NCI-H446 treated with DMSO at 0.1 percent for 48 hours (cell line): ENCODE data around the gene PDCD1LG2.
"Not testable (repeated sequence)": the region's sequence is repeated elsewhere in the genome, so short reads cannot be mapped to it uniquely, and the experiment has no call there.

ENCODE experiments used
- DNase-seq: peaks from one replicate; lab custom pipeline; 2025; lab: John Stamatoyannopoulos, UW

PDCD1LG2 gene

DNA sequence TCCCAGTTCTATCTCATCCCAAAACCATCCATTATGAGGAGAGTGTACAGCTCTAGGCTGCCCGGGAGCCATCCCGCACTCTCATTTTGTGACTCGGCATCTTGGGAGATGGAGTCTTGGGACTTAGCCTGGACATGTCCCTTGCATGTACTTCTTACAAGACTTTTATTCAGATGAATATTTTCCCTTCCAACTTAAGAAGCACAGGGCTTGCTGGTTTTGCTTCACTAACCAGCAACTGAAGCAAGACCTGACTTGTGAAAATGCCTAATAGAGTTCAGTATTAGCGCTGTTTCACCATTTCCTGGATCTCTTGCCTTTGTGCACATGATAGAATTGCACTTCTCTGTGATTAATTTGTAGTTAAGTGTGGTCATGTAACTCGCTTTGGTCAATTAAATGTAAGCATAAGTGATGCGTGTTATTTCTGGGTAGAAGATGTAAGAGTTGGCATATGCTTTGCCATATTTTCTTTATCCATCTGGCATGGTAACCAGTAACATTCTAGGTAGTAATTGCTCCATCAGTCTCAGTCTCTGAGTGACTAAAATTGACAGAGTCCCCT is 55.8 kb downstream of the PDCD1LG2 start:
- DNase-seq, result peak; percentile 29

GRCh38 chr9:5568868-5569267 is 58.5 kb downstream of the PDCD1LG2 start:
- DNase-seq, result no peak

DNA sequence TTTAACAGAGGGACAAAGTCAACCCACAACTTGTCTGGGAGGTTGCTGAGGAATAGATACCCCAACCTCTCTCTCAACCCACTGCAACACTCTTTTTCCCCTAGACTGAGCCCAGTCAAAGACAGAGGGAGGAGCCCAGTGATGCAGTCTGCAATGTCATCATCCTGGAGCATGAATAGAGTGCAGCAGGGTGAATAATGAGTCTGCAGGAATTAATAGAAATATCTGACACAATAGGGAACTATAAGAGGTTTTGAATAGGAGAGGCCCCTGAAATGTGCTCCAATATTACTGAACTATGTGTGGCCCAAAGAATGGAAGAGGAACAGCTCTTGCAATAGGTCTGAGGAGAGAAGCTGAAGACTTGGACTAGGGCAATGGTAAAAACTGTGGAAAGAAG is 59.1 kb downstream of the PDCD1LG2 start:
- DNase-seq, result no peak

- no peak for DNase-seq
Measured at GRCh38 chr9:5569891-5570290, 59.6 kb downstream of the PDCD1LG2 start.

- no peak for DNase-seq
Measured at GRCh38 chr9:5571629-5572232, 61.4 kb downstream of the PDCD1LG2 start.

DNA sequence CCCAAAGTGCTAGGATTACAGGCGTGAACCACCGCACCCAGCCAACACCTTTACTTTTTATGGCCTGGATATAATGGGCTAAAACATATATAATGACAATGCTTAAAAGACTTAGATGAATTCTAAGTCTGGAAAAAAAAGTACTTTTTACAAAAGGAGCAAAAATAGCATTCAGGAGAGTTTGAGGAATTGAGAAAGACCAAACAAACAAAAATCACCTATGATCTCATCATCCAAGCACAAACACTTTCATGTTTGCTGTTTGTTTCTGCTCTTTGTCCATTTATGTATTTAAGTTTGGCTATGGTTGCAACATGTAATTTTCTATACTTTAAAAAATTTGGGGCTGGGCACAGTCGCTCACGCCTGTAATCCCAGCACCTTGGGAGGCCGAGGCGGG is 63.8 kb downstream of the PDCD1LG2 start:
- DNase-seq, result no peak

GRCh38 chr9:5575000-5575399 is 64.7 kb downstream of the PDCD1LG2 start:
- DNase-seq, result no peak

GRCh38 chr9:5577225-5577624 is 66.9 kb downstream of the PDCD1LG2 start:
- DNase-seq, result peak; percentile 15

DNA sequence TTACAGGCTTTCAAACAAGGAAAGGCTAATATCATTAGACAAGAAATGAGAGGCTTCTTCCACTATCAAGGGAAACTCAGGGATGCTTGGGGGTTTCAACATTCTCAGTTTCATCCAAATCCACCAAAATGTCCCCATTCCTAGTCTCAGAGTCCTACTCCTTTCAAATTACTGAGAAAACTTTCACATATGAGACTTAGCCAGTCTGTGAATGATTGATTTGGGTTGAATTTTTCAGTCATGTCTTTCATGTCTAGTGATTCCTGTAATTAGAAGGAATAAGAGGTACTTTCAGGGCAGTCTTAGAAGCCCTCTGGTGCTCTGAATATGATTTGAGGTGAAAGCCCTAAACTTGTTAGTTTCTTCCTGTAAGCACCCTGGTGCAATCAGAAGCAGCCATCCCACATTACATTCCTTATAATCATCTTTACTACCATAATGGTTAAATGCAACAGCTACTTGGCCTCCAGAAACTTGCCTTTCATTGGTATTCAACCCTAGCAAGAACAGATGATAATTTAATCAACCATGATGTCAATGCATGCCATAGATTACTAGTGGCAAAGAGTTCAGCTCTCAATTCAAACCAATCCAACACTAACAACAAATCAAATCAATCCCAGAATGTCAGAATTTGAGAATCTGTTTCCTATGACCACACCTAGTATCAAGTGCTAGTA is 67.8 kb downstream of the PDCD1LG2 start:
- DNase-seq, result no peak

DNA sequence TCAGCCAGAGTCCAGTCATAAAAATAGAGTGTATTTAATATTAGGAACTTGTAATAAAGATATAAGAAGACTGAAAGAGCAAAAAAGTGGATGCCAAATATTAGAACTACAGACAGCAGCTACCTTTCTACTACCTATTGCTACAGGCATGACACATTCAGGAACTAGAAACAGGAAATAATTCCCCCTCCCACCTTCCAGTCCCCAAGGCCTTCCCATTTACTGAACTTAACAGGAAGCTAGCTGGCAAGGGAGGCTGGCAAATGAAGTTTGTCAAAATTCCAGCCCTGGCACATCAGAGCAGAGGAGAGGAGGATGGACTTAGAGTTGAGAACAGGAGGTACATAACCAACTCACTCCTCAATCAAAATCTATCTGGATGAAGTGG is 68.4 kb downstream of the PDCD1LG2 start:
- DNase-seq, result no peak

DNA sequence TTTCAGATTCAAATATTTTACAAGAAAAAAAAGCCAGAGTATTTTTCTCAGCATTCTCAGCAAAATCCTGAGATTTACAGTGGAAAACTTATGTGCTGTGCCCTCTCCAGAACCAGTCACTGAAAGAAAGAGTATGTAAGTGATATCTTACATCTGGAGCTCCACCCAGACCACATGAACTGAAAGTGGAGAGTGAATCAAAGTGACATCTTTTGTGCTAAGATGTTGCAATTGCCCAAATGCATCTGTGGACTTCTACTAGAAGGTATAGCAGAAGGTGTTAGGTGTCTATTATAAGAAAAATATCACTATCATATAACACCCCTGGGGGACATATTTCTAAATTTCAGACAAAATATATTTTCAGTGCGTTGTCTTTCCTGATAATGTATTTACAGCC is 69.5 kb downstream of the PDCD1LG2 start:
- no peak for DNase-seq

DNA sequence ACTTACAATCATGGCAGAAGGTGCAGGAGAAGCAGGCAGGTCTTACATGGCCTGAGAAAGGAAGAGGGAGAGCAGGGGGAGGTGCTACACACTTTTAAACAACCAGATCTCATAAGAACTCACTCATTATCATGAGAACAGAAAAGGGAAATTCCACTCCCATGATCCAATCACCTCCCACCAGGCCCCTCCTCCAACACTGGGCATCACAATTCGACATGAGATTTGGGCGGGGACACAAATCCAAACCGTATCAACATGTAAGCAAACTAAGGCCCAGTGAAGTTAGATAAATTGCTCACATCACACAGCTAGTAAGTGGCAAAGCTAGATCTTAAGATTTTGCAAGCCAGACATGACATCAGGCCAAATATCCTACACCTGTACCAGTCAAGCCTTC is 70.3 kb downstream of the PDCD1LG2 start:
- DNase-seq, result no peak

DNA sequence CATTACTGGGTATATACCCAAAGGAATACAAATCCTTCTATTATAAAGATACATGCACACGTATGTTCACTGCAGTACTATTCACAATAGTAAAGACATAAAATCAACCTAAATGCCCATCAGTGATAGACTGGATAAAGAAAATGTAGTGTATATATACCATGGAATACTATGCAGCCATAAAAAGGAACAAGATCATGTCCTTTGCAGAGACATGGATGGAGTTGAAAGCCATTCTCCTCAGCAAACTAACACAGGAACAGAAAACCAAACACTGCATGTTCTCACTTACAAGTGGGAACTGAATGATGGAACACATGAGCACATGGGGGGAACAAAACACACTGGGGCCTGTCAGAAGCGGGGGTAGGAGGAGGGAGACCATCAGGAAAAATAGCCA is 71.4 kb downstream of the PDCD1LG2 start:
- DNase-seq, result not testable (repeated sequence)

DNA sequence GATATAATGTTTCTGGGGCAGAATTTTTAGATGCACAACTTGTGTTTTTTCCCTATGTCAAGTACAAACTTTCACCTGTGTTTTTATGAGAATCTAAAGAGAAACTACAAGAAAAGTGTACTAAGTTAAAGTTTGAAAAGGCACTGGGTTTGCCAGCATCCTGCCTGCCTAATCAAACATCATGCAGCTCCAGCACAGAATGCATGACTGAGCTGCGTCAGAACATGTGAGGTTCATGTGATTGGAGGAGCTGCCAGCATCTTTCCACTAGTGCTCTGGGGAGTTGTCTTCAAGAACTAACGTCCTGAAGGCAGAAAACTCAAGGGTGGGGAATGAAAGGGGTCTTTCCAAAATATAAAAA is 72.5 kb downstream of the PDCD1LG2 start:
- DNase-seq, result no peak

DNA sequence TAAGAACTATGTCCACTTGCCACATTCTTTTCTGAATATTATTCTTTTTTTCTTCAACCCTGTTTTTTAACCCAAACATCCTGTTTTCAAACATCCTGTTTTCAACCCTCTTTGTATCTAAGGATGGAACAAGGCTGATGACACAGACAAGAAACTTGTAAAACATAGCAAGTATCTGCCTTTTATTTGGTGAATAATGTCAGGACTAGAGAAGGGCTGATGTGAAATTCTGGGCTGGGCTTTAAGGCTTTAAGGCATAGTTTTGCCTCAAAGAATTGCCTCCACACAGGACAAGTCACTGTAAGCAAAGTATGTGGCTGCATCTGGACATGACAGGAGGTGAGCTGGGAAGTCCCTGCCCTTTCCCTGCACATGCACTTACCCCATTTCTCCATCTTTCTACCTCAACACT is 76.1 kb downstream of the PDCD1LG2 start:
- no peak for DNase-seq

DNA sequence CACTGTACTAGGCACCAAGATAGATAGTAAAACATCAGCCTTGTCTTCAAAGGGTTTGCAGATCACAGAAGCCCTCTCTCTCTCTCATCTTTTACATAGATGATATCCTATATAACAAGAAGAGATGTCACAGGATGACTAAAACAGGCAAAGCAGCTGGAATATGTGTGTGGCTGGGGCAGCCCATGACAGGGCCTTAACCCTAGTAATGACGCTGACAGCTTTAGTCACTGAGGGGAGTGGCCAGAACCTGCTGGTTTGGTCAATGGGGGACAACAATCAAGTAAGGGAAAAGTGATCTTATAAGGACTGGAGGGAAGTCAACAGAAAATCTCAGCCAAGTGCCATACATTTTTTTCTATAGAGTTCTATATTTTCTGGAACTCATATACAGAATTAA is 76.7 kb downstream of the PDCD1LG2 start:
- DNase-seq, result no peak

- no peak for DNase-seq
Measured at GRCh38 chr9:5592231-5592630, 81.9 kb downstream of the PDCD1LG2 start.

GRCh38 chr9:5592904-5593303 is 82.6 kb downstream of the PDCD1LG2 start:
- DNase-seq, result no peak

DNA sequence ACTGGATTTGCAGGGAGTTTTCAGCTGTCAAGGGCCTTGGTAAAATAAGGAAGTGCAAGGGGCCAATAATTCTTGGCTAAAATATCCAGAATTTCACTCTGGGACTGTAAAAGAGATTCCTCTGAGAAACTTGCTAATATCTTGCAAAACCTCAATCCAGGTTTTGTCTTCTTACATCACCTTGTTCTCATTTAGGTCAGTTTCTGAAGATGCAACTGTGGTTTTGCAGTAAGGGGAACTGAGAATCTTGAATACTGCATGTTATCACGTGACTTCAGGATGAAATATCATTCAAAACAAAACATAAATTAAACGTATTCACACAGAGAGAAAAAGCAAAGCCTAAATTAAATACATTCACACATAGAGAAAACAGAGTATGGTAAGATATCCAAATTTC is 83.6 kb downstream of the PDCD1LG2 start:
- no peak for DNase-seq

DNA sequence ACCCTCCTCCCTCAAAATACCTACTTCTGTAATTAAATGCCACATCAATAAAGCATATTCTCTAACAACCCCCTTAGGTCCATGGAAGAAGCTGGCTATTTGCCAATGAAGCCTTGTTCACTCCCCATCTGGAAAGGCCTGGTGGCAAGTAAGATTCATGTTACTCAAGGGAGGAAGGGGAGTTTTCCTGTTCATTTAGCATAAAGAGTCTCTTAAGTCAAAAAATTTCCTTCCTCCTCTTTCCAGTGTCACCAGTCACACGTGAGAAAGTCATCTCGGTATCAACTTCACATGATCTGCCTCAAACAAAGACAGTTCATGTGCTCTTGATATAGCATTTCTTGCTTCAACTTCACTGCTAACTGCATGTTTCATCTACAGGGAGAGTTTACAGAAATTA is 85.8 kb downstream of the PDCD1LG2 start:
- DNase-seq, result no peak

DNA sequence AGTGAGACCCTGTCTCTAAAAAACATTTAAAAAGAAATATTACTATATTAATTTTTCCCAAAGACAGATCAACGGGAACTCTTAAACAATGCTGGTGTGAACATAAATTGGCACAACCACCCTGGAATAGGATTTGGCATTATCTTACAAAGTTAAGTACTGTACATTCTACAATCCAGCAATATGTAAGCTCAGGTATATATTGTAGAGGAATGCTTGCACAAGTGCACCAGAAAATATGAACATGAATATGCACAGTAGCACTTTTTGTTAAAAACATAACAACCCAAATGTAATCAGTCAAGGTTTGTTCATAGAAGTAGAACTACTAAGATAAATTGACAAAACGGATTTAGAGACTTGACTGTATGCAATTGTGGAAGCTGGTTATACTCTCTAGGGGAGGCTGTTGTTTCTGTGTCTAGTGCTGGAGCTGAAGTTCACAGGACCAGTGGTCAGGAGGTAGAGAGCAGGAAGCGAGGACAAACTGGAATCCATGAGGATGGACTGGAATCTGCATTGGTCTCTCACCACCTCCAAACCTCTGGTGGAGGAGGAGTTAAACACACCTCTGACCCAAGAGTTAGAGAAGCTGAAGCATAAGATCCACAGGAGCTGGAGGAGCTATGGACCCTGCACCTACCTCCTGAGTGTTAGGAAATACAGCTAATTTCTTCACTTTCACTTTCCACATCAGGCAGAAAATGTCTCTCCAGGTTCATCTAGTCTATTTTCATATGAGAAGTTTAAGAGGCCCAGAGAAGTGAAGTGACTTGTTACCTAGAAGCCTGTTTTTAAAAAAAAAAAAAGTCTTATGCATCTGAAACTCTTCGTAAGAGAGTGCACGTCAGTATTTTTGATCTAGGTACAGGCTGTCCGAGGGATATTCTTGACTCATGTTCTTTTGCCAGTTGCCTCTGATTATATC is 98.2 kb downstream of the PDCD1LG2 start:
- no peak for DNase-seq

DNA sequence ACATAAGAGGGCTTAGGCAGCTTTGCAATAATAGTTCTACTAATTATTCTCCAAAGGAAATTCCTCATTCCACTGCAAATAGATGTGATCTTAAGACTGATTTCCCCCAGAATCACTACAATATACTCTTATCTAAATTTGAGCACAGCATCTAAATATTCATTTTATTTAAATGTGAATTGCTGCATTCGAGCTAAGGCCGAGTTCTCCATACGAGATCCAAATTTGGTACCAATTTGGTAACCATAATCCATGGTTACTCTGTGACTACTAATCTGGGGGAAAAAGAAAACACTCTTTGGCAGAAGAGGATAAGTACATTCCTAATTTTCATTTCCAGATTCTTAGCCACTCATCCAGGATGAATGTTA is 98.9 kb downstream of the PDCD1LG2 start:
- DNase-seq, result no peak

DNA sequence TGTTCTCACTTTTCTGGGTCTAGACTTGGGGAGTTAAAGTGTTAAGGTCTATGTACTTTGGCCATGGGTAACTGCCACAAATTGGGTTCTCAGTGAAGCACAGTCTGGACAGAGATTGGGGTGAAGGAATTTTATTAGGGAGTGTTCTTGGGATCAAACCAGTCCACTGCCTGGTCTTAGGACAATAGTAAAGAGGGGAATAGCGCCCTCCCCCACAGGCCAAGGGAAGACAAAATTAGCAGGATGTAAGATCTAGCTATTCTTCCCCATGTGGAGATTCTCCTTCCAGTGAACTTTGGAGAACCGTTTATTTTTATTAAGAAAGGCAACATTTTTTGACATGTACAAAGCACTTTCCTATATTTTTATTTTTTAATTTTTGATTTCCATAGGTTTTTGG is 100.2 kb downstream of the PDCD1LG2 start:
- no peak for DNase-seq
